Transverse colon (tissue), 4 donors: ENCODE results near the gene SEMA4D.

Experiments
- EP300 ChIP-seq: sonication (generic); formaldehyde crosslinking; IDR thresholded peaks from one replicate; pipeline ENCODE4 v1.6.1; 2017; ENCODE audit warnings: antibody characterized with exemption, low read depth
- POLR2A ChIP-seq: fragments of 450-650 bp; IDR thresholded peaks from one replicate; pipeline ENCODE4 v1.6.1; 2016; ENCODE audit warnings: antibody characterized with exemption, mild to moderate bottlenecking, moderate library complexity
- POLR2AphosphoS5 ChIP-seq, 3 donors: sonication (generic); formaldehyde crosslinking; IDR thresholded peaks; one replicate each; pipeline ENCODE4 v1.6.1; 2016; ENCODE audit warnings: antibody characterized with exemption in 3 of 3
- TF ChIP-seq, protein P1 (sequence below), 5 experiments: fragments of 200-600 bp in 3 of 5; fragments of 450-650 bp in 2 of 5; sonication (generic) in 3 of 5; IDR thresholded peaks; 1 replicate in 2 of 5; 2 replicates in 3 of 5; pipeline ENCODE4 v1.5.1; 2016 to 2017; ENCODE audit warnings: antibody characterized with exemption in 5 of 5, inconsistent platforms in 3 of 5, mild to moderate bottlenecking in 2 of 5, moderate library complexity in 1 of 5

DNA sequence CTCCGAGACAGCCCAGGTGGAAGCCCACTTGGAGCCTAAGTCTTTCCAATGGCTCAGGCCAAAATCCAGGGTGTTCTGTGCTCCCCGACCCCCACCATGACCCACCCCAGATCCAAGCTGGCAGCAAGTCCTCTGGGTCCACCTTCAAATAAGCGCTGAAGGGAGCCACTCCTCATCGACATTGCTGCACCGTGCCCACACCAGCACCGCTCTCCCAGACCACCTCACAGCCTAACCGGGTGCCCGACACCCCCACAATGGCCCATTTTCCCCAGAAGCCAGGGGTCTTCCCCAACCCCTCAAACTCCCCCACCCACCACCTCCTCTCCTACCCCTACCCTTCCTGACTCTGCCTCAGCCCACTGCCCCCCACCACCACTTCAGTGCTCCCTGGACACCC lies 50.5 kb downstream of the SEMA4D start:
- TF ChIP-seq, protein P1, sequence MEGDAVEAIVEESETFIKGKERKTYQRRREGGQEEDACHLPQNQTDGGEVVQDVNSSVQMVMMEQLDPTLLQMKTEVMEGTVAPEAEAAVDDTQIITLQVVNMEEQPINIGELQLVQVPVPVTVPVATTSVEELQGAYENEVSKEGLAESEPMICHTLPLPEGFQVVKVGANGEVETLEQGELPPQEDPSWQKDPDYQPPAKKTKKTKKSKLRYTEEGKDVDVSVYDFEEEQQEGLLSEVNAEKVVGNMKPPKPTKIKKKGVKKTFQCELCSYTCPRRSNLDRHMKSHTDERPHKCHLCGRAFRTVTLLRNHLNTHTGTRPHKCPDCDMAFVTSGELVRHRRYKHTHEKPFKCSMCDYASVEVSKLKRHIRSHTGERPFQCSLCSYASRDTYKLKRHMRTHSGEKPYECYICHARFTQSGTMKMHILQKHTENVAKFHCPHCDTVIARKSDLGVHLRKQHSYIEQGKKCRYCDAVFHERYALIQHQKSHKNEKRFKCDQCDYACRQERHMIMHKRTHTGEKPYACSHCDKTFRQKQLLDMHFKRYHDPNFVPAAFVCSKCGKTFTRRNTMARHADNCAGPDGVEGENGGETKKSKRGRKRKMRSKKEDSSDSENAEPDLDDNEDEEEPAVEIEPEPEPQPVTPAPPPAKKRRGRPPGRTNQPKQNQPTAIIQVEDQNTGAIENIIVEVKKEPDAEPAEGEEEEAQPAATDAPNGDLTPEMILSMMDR (IDR thresholded peaks at IDR 0.05): no peak
- TF ChIP-seq POLR2AphosphoS5 (IDR thresholded peaks at IDR 0.05): no peak
- TF ChIP-seq POLR2A: no peak
- TF ChIP-seq EP300: no peak
